Endodermal cell (in vitro differentiated cells): ENCODE measurements around the gene SZT2. TPM values are rescaled to one million over a fixed set of nuclear protein-coding genes. Genes with fewer than 3 reads are reported as not detected.
A peak's percentile ranks its signal among the peaks of the same experiment; 100 is the strongest.

ENCODE experiments used
- DNase-seq: peaks from one replicate; pipeline ENCODE4 v3.0.0-alpha.2; 2017
- H3K27ac ChIP-seq: 2 replicates; pipeline ENCODE4 v1.5.1; 2013; ENCODE audit warnings: mild to moderate bottlenecking, low read depth, low read length, moderate library complexity
- H3K27me3 ChIP-seq: 2 replicates; pipeline ENCODE4 v1.6.1; 2013; ENCODE audit warnings: mild to moderate bottlenecking, low read length, moderate library complexity; ENCODE audit not compliant: insufficient read depth, control insufficient read depth, poor library complexity, severe bottlenecking
- H3K36me3 ChIP-seq: 2 replicates; pipeline ENCODE4 v1.7.0; 2013; ENCODE audit warnings: mild to moderate bottlenecking, low read length, moderate library complexity; ENCODE audit not compliant: control insufficient read depth, insufficient read depth
- H3K4me1 ChIP-seq: one replicate; pipeline ENCODE4 v1.7.0; 2013; ENCODE audit warnings: low read length; ENCODE audit not compliant: control insufficient read depth, insufficient read depth
- H3K4me3 ChIP-seq: 2 replicates; pipeline ENCODE4 v1.5.1; 2013; ENCODE audit warnings: mild to moderate bottlenecking, low read length, moderate library complexity
- H3K9ac ChIP-seq: 2 replicates; pipeline ENCODE4 v1.6.1; 2013; ENCODE audit warnings: mild to moderate bottlenecking, low read length, moderate library complexity; ENCODE audit not compliant: poor library complexity, severe bottlenecking; ENCODE audit errors: extremely low read depth
- H3K9me3 ChIP-seq: 2 replicates; pipeline ENCODE4 v1.6.1; 2013; ENCODE audit warnings: mild to moderate bottlenecking, low read length, moderate library complexity; ENCODE audit not compliant: control insufficient read depth
- H3K27ac Mint-ChIP-seq: 2 replicates; pipeline ENCODE4 v1.8.0; 2020; ENCODE audit warnings: mixed read lengths
- H3K27me3 Mint-ChIP-seq: 2 replicates; pipeline ENCODE4 v1.8.0; 2021; ENCODE audit warnings: mild to moderate bottlenecking, mixed read lengths; ENCODE audit not compliant: insufficient read depth
- H3K36me3 Mint-ChIP-seq: 2 replicates; pipeline ENCODE4 v1.8.0; 2020; ENCODE audit warnings: low read depth, mixed read lengths
- H3K4me1 Mint-ChIP-seq: 2 replicates; pipeline ENCODE4 v1.8.0; 2020; ENCODE audit warnings: mixed read lengths
- H3K4me3 Mint-ChIP-seq: 2 replicates; pipeline ENCODE4 v1.8.0; 2020; ENCODE audit warnings: mild to moderate bottlenecking, moderate library complexity, mixed read lengths
- H3K9me3 Mint-ChIP-seq: 2 replicates; pipeline ENCODE4 v1.8.0; 2020; ENCODE audit warnings: mild to moderate bottlenecking, mixed read lengths
- WGBS, 2 experiments: methylation state at CpG; one replicate each; pipeline versions ENCODE4 v1.1.5 to v1.1.7; 2013; ENCODE audit warnings: missing lambda C conversion rate in 2 of 2, mixed read lengths in 1 of 2; ENCODE audit not compliant: insufficient coverage in 1 of 2, insufficient read length in 1 of 2; 5-methylcytosine and 5-hydroxymethylcytosine counted together
- total RNA-seq, 2 donors: library from RNA; stranded (reverse); fragmentation: NEBNext Ultra II Directional in 1 of 2; extraction: Animal tissue kit (Norgen Biotek cat#: 25700) in 1 of 2; gene quantifications; 2 replicates in 1 of 2; 3 replicates in 1 of 2; pipeline ENCODE4 v1.2.1, GENCODE V29; 2021
- TF ChIP-seq, protein P1 (sequence below): fragments of 200-600 bp; sonication (generic); conservative IDR thresholded peaks from 2 replicates; pipeline ENCODE4 v1.5.0; 2021; ENCODE audit warnings: antibody characterized with exemption, mild to moderate bottlenecking

The SZT2 gene
- total RNA-seq, 2 donors from 2014 or later = 55.6 to 59.7 TPM

DNA sequence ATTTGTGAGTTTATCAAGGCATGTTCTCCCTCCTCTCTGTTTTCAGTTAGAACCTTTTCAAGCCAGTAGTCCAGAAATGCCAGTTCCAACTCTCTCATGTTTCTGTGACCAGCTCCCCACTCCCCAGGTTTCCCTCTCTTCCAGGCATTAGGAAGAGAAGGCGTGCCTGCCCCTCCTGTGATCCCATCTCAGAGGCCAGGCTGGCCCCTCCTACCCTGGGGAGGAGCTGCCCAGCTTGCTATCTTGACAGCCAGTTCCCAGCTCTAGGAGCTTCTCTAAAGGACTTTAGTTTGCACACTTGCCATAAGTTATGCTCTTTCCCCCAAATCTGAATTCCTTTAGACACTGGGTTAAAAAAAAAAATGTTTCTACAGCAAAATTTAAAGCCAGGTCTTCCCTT is 55.1 kb downstream of the SZT2 start:
- Histone ChIP-seq H3K4me3 (no peak overlapping the region), H3K27ac (no peak overlapping the region), H3K4me1 (no peaks in the 10 kb centered on the region), H3K9ac (no peak overlapping the region), H3K36me3 (peaks cover 61% of the 10 kb centered on the region), H3K9me3 (no peaks in the 10 kb centered on the region), H3K27me3 (no peaks in the 10 kb centered on the region)
- Mint-ChIP-seq H3K9me3 (no peaks in the 10 kb centered on the region), H3K27me3 (no peaks in the 10 kb centered on the region), H3K27ac (no peak overlapping the region), H3K4me3 (no peak overlapping the region), H3K4me1 (peaks cover 18% of the 10 kb centered on the region), H3K36me3 (peaks cover 84% of the 10 kb centered on the region)
- WGBS, 2 experiments = 55% methylated on average over 1 of the region's 1 CpG; no CpG with 5 or more reads in 1 of the 2 experiments
- TF ChIP-seq, protein P1, sequence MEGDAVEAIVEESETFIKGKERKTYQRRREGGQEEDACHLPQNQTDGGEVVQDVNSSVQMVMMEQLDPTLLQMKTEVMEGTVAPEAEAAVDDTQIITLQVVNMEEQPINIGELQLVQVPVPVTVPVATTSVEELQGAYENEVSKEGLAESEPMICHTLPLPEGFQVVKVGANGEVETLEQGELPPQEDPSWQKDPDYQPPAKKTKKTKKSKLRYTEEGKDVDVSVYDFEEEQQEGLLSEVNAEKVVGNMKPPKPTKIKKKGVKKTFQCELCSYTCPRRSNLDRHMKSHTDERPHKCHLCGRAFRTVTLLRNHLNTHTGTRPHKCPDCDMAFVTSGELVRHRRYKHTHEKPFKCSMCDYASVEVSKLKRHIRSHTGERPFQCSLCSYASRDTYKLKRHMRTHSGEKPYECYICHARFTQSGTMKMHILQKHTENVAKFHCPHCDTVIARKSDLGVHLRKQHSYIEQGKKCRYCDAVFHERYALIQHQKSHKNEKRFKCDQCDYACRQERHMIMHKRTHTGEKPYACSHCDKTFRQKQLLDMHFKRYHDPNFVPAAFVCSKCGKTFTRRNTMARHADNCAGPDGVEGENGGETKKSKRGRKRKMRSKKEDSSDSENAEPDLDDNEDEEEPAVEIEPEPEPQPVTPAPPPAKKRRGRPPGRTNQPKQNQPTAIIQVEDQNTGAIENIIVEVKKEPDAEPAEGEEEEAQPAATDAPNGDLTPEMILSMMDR = no peak
- peak; percentile 70 for DNase-seq

DNA sequence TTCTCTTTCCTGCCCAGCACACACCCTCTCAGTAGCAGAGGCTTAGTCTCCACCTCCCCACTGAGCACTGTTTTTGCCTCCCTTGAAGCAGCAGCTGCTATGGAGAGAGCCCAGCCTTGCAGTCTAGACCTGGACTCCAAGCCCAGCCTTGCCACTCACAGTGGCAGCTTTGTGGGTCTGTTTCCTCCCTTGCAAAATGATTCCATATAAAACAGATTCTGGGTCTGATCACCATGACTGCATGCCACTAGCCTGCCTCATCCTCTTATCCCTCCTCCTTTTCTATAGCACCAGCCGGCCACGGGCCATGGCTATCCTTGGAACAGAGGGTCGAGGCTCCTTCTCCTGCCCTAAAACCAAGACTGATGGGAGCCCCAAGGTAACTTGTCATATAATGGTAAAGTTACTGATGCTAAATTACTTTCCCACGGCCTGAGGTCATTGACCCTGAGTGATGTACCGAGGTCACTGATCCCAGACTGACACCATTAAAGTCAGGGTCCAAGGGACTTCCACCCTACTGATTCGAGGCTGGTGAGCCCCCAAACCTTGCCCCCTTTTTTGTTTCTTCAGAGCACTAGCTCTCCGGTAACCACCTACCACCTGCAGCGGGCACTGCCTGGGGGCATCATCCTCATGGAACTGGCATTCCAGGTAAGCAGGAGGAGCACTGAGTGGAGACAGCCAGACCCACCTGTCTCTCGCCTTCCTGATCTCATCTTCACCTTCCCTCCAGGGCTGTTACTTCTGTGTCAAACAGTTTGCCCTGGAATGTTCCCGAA is 56.1 kb downstream of the SZT2 start:
- DNase-seq = peak; percentile 29
- no peak overlapping the region for H3K4me3 ChIP-seq
- no peak overlapping the region for H3K27ac Mint-ChIP-seq

DNA sequence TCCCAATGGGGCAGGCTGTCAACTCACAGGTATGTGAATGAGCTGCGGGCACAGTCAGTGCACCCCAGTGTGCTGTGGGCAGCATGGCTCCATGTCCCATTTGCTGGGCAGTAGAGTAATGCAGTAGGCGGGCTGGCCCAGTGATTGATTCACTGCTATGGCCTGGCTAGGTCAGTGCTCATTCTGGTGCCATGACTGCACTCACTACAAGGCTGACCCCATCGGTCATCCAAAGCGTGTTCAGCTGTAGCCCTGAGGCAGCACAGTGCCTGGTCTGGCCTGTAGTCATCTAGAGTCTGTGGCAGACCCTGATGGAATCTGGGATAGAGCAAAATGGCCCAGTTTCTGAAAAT is 56.7 kb downstream of the SZT2 start:
- Histone ChIP-seq H3K27me3 (no peaks in the 10 kb centered on the region), H3K27ac (no peak overlapping the region), H3K4me1 (no peaks in the 10 kb centered on the region), H3K4me3 (no peak overlapping the region), H3K9ac (no peak overlapping the region), H3K36me3 (peaks cover 66% of the 10 kb centered on the region), H3K9me3 (no peaks in the 10 kb centered on the region)
- H3K27me3 Mint-ChIP-seq = no peaks in the 10 kb centered on the region
- peaks cover 86% of the 10 kb centered on the region for H3K36me3 Mint-ChIP-seq
- H3K27ac Mint-ChIP-seq = no peak overlapping the region
- no peaks in the 10 kb centered on the region for H3K9me3 Mint-ChIP-seq
- DNase-seq = no peak
- TF ChIP-seq, protein P1 = no peak
- H3K4me3 Mint-ChIP-seq = no peak overlapping the region
- WGBS, 2 experiments = 94 to 100% methylated on average over 2 to 4 of the region's 4 CpGs
- peaks cover 18% of the 10 kb centered on the region for H3K4me1 Mint-ChIP-seq

More for the DNA sequence above, 56.1 kb downstream of the SZT2 start:
- H3K4me3 Mint-ChIP-seq = no peak overlapping the region
- no peaks in the 10 kb centered on the region for H3K9me3 Mint-ChIP-seq
- H3K4me1 ChIP-seq = no peaks in the 10 kb centered on the region
- H3K27me3 ChIP-seq = no peaks in the 10 kb centered on the region
- no peaks in the 10 kb centered on the region for H3K27me3 Mint-ChIP-seq
- peaks cover 86% of the 10 kb centered on the region for H3K36me3 Mint-ChIP-seq
- no peaks in the 10 kb centered on the region for H3K9me3 ChIP-seq
- H3K27ac ChIP-seq = no peak overlapping the region
- peaks cover 60% of the 10 kb centered on the region for H3K36me3 ChIP-seq
- H3K4me1 Mint-ChIP-seq = peaks cover 18% of the 10 kb centered on the region
- TF ChIP-seq, protein P1 = no peak
- WGBS, 2 experiments = 92% methylated on average over 2 to 10 of the region's 10 CpGs
- no peak overlapping the region for H3K9ac ChIP-seq
